NCI-H2171 (cell line): Measurements from ENCODE around the gene CDC37.
A peak's percentile ranks its signal among the peaks of the same experiment; 100 is the strongest.

Source experiments
- DNase-seq: peaks from one replicate; lab custom pipeline; 2025; lab: John Stamatoyannopoulos, UW

The CDC37 gene

DNA sequence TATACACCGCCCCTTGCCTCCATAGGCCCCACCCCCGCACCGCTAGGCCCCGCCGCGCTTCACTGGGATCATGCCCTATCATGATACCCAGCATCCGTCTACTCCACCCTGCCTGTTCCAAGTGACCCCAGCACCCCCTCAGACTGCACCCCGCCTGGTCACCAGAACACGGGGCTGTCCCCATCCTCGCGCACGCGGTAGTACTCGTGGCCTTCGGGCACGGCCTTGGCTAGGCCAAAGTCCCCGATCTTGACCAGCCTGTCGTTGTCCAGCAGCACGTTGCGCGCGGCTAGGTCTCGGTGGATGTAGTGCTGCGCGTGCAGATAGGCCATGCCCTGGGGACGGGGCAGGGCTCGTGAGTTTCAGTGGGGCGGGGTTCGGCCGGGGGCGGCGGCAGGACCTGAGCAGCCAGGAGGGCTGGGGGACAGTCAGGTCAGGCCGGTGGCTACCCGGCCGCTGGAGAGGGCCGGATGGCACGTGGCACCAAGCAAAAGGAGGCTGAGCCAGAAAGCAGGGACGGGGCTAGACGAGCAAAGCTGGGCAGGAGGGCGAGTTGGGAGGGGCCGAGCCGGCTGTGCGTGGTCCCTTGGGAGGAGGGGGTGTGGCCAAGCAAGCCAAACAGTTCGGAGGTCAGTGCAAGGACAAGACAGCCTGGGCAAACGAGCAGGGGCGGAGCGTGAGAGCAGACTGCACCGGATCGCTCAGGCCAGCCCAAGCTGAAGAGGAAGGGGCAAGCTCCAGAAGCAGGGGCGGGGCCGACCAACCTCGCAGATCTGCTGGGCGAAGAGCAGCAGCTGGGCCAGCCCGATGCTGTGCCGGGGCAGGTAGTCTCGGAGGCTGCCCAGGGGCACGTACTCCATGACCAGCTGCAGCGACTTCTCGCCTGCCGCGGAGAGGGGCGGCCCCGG, 50.3 kb downstream of the CDC37 start:
- DNase-seq = peak; percentile 78

DNA sequence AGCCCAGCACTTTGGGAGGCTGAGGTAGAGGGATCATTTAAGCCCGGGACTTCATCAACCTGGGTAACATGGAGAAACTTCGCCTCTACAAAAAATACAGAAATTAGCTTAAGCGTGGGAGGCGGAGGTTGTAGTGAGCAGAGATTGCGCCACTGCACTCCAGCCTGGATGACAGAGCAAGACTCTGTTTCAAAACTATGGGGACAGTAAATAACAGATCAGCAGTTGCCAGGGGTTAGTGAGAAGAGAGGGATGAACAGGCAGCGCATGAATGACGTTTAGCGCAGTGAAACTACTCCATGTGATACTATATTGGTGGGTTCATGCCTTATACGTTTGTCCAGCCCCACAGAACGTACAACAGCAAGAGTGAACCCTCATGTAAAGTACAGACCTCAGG, 56.8 kb downstream of the CDC37 start:
- DNase-seq = no peak

DNA sequence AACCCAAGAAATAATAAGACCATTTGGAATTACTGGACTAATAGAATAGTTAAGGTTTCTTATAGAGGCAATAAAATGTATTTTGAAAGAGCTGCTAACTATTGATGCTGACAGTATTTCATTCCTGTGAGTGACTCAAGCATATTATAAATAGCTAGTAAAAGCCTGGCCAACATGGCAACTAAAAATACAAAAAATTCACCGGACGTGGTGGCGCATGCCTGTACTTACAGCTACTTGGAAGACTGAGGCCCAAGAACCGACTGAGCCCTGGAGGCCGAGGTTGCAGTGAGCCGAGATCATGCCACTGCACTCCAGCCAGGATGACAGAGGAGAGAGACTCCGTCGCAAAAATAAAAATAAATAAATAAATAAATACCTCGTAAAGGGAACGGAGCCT, 58.6 kb downstream of the CDC37 start:
- DNase-seq = no peak

DNA sequence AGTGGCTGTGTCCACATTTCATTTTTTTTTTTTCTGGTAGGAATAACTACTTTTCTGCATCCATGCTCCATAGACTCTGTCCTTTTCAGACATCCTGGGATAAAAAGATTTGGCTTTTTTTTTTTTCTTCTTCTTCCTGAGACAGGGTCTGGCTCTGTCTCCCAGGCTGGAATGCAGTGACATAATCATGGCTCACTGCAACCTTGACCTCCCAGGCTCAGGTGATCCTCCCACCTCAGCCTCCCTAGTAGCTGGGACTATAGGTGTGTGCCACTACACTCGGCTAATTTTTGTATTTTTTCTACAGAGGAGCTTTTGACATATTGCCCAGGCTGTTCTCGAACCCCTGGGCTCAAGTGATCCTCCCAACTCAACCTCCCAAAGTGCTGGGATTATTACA, 59.8 kb downstream of the CDC37 start:
- no peak for DNase-seq
